ENCODE results near the gene FBXW9.
"Not testable (repeated sequence)": the region's sequence is repeated elsewhere in the genome, so short reads cannot be mapped to it uniquely, and the experiment has no call there.

Gene FBXW9

GRCh38 chr19:12648088-12648487 lies 48.3 kb downstream of the FBXW9 start:
- no peak for DNase-seq

GRCh38 chr19:12647490-12648071 lies 48.9 kb downstream of the FBXW9 start:
- no peak for DNase-seq

- no peak for DNase-seq
Observed at GRCh38 chr19:12647047-12647446, 49.4 kb downstream of the FBXW9 start.

GRCh38 chr19:12646551-12646950 lies 49.9 kb downstream of the FBXW9 start:
- DNase-seq, result no peak

GRCh38 chr19:12643716-12644115 lies 52.7 kb downstream of the FBXW9 start:
- not testable (repeated sequence) for DNase-seq

- no peak for DNase-seq
Observed at GRCh38 chr19:12642506-12642905, 53.9 kb downstream of the FBXW9 start.

GRCh38 chr19:12641456-12641855 lies 55.0 kb downstream of the FBXW9 start:
- no peak for DNase-seq

GRCh38 chr19:12639901-12640613 lies 56.4 kb downstream of the FBXW9 start:
- DNase-seq, result peak; percentile 83
